Aorta (tissue), 5 donors: Measurements from ENCODE around the gene NAPA. TPM values are rescaled to one million over a fixed set of nuclear protein-coding genes. Genes with fewer than 3 reads are reported as not detected.

Source experiments
- ATAC-seq: fragments of 200-7000 bp; cut with Tn5 transposase; one replicate; pipeline ENCODE4 v1.9.1; 2022; ENCODE audit warnings: moderate library complexity; ENCODE audit not compliant: low FRiP score
- DNase-seq, 2 donors: peaks; one replicate each; pipeline ENCODE4 v3.0.0-alpha.2; 2020
- H3K27ac ChIP-seq, 2 donors: one replicate each; pipeline ENCODE4 v1.5.1; 2013; ENCODE audit warnings: low read length in 2 of 2, mild to moderate bottlenecking in 2 of 2, moderate library complexity in 2 of 2, control low read depth in 1 of 2, inconsistent platforms in 1 of 2, low read depth in 1 of 2
- H3K27me3 ChIP-seq, 2 donors: one replicate each; pipeline ENCODE4 v1.6.1; 2013; ENCODE audit warnings: control low read depth in 1 of 2, low read length in 1 of 2, mild to moderate bottlenecking in 1 of 2, moderate library complexity in 1 of 2; ENCODE audit not compliant: insufficient read depth in 2 of 2, control insufficient read depth in 1 of 2
- H3K36me3 ChIP-seq, 2 donors: one replicate each; pipeline ENCODE4 v1.6.1; 2013; ENCODE audit warnings: control low read depth in 1 of 2, low read length in 1 of 2, mild to moderate bottlenecking in 1 of 2; ENCODE audit not compliant: insufficient read depth in 2 of 2, control insufficient read depth in 1 of 2
- H3K4me1 ChIP-seq, 2 donors: one replicate each; pipeline ENCODE4 v1.6.1; 2013; ENCODE audit warnings: low read length in 2 of 2, control low read depth in 1 of 2, mild to moderate bottlenecking in 1 of 2, moderate library complexity in 1 of 2; ENCODE audit not compliant: insufficient read depth in 2 of 2, control insufficient read depth in 1 of 2
- H3K4me3 ChIP-seq, 2 donors: one replicate each; pipeline ENCODE4 v1.5.1; 2013; ENCODE audit warnings: low read length in 2 of 2, control low read depth in 1 of 2, mild to moderate bottlenecking in 1 of 2
- H3K9me3 ChIP-seq: one replicate; pipeline ENCODE4 v1.6.1; 2013; ENCODE audit warnings: mild to moderate bottlenecking, low read length; ENCODE audit not compliant: control insufficient read depth
- WGBS, 2 donors: extraction: QIAGEN DNeasy Blood & Tissue Kit; methylation state at CpG; one replicate each; pipeline ENCODE4 v1.1.7; 2013; 5-methylcytosine and 5-hydroxymethylcytosine counted together
- intact Hi-C, 2 donors: fragments of 100-400 bp; cut with DNase I; formaldehyde crosslinking; loops; one replicate each; pipeline versions ENCODE4 v1.14.2 to v1.15.0; 2022
- polyA plus RNA-seq, 2 donors: library from polyadenylated mRNA; stranded (reverse); fragments of 200-250 nt; gene quantifications; one replicate each; pipeline ENCODE4 v1.2.3, GENCODE V29; 2013
- total RNA-seq, 2 donors: library from RNA; stranded (reverse); fragmentation: NEBNext Ultra II Directional; extraction: Animal tissue kit (Norgen Biotek cat#: 25700); gene quantifications; one replicate each; pipeline ENCODE4 v1.2.1, GENCODE V29; 2021
- donor health status: healthy with polysubstance abuse.
- donor health status: Bipolar disorder and iron deficiency.
- donor health status: DM: no; HTN: no; CAD: no.
- donor health status: DM: no; HTN: no; CAD: no.
- donor health status: DM: yes; HTN: yes; CAD: no.

NAPA gene
- total and polyA plus RNA-seq, 4 donors = 61.7 to 94.0 (median 71.7) TPM

- intact Hi-C loops = no loop called here
- ATAC-seq (no peak), DNase-seq (no peak)
- WGBS, 2 donors = 16 to 31% methylated on average over 9 of the region's 9 CpGs
- H3K36me3 ChIP-seq = no peaks in the 10 kb centered on the region
- no peak overlapping the region for H3K4me3 ChIP-seq
- H3K4me1 ChIP-seq = no peaks in the 10 kb centered on the region
- H3K27me3 ChIP-seq = peaks cover 0 to 4% of the 10 kb centered on the region in 2 donors
- H3K9me3 ChIP-seq = peaks cover 3% of the 10 kb centered on the region
- H3K27ac ChIP-seq = no peak overlapping the region
Observed at GRCh38 chr19:47448360-47448727, 66.5 kb downstream of the NAPA start.

DNA sequence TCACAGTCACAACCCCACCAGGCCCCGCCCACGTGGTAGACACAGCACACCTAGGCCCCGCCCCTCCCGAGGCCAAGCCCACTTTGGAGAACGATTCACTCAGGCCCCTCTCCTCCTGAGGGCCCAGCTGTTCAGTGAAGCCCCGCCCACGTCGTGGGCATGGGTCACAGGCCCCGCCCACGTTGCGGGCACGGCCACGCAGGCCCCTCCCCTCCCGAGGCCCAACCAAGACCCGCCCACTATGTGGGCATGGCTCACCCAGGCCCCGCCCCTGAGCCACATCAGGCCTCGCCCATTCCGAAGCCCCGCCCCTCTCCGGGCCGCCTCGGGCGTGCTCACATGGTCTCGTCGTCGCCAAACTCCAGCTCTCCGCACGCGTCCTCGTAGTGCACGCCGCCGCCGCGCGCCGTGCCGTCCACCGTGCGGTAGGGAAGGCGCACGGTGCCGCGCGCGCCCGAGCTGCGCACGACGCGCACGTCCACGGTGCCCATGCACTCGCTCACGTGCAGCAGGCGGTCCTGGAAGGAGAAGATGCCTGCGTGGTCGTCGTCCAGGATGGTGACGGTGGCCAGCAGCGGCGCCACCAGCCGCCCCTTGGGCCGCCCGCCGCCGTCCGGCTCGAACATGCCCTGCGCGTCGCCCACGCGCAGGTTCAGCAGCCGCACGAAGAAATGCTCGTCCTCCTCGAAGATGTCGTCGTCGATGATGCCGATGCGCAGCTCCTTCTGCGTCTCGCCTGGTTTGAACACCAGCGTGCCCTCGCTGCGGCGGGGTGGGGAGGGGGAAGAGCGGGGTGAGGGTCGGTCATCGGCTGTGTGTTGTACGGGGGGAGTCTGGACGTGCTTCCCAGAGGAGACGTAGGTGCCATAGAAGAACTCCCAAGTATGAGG is 67.1 kb downstream of the NAPA start:
- peak; percentile 23 for ATAC-seq
- no peaks in the 10 kb centered on the region for H3K36me3 ChIP-seq
- no peak overlapping the region for H3K4me3 ChIP-seq
- H3K27ac ChIP-seq = no peak overlapping the region
- H3K27me3 ChIP-seq = peaks cover 0 to 4% of the 10 kb centered on the region in 2 donors
- no peaks in the 10 kb centered on the region for H3K4me1 ChIP-seq
- intact Hi-C loops = no loop called here
- DNase-seq = no peak
- peaks cover 3% of the 10 kb centered on the region for H3K9me3 ChIP-seq
- WGBS, 2 donors = 3% methylated on average over 93 to 95 of the region's 95 CpGs

DNA sequence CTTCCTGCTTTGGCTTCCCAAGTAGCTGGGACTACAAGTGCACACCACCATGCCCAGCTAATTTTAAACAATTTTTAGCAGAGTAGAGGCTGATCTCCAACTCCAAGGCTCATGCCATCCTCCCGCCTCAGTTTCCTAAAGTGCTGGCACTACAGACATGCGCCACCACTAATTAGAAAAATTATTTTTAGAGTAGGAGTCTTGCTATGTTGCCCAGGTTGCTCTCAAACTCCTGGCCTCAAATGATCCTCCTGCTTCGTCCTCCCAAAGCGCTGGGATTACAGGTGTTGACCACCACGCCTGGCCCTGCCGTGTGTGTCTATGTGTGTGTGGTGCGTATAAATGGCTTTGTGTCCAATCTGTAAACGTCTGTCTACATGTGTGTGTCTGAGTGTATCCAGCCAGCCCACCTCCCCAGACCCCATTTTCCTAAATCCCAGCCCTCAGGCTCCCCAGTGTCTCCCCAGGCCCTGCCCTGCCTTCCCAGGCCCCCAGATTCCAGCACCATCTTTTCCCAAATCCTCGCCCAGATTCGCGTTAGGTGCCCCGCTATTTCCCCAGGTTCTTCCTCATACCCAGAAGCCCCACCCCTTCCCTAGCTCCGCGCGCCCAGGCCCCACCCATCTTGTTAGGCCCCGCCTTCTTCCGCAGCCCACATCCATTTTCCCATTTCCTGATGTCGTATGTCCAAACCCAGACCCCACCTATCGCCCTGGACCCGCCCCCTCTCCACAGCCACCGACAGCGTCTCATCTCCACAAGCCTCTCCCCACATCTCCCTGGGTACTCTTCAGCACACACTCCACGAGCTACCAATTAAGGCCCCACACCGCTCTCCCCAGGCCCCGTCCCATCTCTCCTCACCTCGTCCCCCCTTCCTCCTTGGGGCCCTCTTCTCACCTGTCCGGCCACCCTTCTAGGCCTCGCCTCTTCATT is 68.1 kb downstream of the NAPA start:
- Histone ChIP-seq H3K36me3 (no peaks in the 10 kb centered on the region), H3K4me1 (no peaks in the 10 kb centered on the region), H3K4me3 (no peak overlapping the region), H3K9me3 (peaks cover 3% of the 10 kb centered on the region), H3K27me3 (peaks cover 0 to 4% of the 10 kb centered on the region in 2 donors), H3K27ac (no peak overlapping the region)
- DNase-seq = no peak
- WGBS, 2 donors = 11 to 19% methylated on average over 28 of the region's 28 CpGs
- intact Hi-C loops = no loop called here
- ATAC-seq = peak; percentile 15

- Histone ChIP-seq H3K4me1 (no peaks in the 10 kb centered on the region), H3K27me3 (peaks cover 0 to 2% of the 10 kb centered on the region in 2 donors), H3K36me3 (no peaks in the 10 kb centered on the region), H3K27ac (no peak overlapping the region), H3K9me3 (peaks cover 3% of the 10 kb centered on the region), H3K4me3 (no peak overlapping the region)
- 5% methylated on average over 13 to 22 of the region's 22 CpGs for WGBS, 2 donors
- intact Hi-C loops = no loop called here
- no peak for ATAC-seq
- peak; percentile 65 to 86 for DNase-seq
Observed at GRCh38 chr19:47445937-47446402, 68.9 kb downstream of the NAPA start.

DNA sequence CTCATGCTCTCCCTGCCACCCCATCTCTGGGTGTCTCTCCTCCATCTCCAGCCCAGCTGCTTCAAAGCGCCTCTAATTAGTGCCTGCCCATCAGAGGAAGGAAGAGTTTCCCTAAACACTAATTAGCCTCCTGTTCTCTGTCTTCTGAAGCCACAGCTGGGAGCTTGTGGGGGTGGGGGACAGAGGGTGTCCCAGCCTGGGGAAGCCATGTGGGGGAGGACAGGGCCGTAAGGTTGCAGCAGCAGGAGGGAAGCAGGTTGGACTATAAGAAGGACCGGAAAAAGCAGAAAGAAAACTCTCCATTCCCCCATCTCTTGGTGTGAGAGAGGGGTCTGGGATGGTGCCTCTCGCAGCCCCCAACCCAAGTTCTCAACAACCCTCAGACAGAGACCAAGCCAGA is 69.3 kb downstream of the NAPA start:
- Histone ChIP-seq H3K4me1 (no peaks in the 10 kb centered on the region), H3K9me3 (peaks cover 3% of the 10 kb centered on the region), H3K36me3 (no peaks in the 10 kb centered on the region), H3K4me3 (no peak overlapping the region), H3K27ac (no peak overlapping the region), H3K27me3 (peaks cover 0 to 2% of the 10 kb centered on the region in 2 donors)
- ATAC-seq = no peak
- WGBS, 2 donors = 52 to 56% methylated on average over 4 of the region's 4 CpGs
- intact Hi-C loops = no loop called here
- no peak for DNase-seq

DNA sequence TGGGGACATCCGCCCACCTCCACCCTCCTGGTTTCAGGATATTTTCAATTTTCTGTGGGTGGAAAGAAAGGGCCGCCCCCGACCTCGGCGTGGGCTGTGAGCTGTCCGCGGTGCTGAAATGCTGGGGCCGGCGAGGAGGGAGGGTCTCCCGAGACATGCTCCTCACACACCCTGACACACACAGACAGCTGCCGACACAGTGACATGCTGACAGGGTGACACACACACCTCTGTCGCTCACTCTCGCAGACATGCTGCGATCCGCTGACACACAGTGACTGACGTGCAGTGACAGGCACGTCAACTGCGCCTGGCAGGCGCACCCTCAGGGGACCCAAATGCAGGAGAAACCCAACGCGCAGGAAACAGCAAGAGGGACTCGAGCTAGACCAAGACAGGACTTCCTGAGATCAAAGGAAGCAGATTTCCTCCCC is 70.5 kb downstream of the NAPA start:
- Histone ChIP-seq H3K4me1 (no peaks in the 10 kb centered on the region), H3K36me3 (no peaks in the 10 kb centered on the region), H3K9me3 (peaks cover 3% of the 10 kb centered on the region), H3K27ac (no peak overlapping the region), H3K4me3 (no peak overlapping the region), H3K27me3 (peaks cover 0 to 2% of the 10 kb centered on the region in 2 donors)
- ATAC-seq (no peak), DNase-seq (no peak)
- 25 to 26% methylated on average over 22 of the region's 22 CpGs for WGBS, 2 donors
- intact Hi-C loops = no loop called here

DNA sequence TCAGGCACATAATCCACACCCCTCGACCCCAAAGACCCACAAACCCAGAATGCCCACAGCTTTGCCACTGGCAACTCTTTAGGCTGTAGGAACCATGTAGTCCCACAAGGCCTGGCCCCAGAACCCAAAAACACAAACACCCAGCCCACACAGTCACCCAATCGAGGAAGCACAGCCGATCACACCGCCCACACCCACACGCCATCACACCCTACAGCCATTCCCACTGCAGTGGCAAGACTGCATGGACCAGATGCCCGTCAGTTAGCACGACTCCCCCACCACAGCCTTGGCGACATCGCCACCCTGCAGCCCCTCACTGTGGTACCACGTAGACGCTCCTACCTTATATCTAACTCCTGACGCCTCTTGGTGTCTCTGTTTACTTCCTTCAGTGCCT is 71.5 kb downstream of the NAPA start:
- H3K27ac ChIP-seq = no peak overlapping the region
- intact Hi-C loops = no loop called here
- 65 to 67% methylated on average over 12 of the region's 12 CpGs for WGBS, 2 donors
- H3K4me3 ChIP-seq = no peak overlapping the region
- H3K36me3 ChIP-seq = no peaks in the 10 kb centered on the region
- no peak for ATAC-seq
- H3K27me3 ChIP-seq = peaks cover 0 to 2% of the 10 kb centered on the region in 2 donors
- peaks cover 3% of the 10 kb centered on the region for H3K9me3 ChIP-seq
- no peak for DNase-seq
- no peaks in the 10 kb centered on the region for H3K4me1 ChIP-seq

DNA sequence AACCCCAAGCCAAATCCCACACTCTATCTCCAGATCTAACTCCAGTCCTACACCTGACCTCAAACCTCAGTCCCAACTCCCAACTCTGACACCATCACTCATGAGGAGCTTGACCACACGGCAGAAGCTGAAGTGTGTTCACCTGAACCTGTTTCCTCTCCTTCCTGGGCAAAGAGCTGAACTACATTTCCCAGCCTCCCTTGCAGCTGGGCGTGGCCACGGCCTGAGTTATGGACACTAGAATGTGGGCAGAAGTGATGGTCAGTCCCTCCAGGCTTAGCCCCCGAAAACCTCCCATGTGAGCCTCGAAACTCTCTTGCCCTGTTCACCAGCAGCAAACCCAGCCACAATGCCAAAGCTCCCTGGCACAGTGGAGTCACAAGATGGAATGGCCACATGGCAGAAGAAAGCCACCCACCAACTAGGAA is 76.1 kb downstream of the NAPA start:
- Histone ChIP-seq H3K36me3 (no peaks in the 10 kb centered on the region), H3K27me3 (peaks cover 0 to 2% of the 10 kb centered on the region in 2 donors), H3K9me3 (no peaks in the 10 kb centered on the region), H3K4me1 (no peaks in the 10 kb centered on the region), H3K27ac (no peak overlapping the region), H3K4me3 (no peak overlapping the region)
- 32 to 41% methylated on average over 5 of the region's 5 CpGs for WGBS, 2 donors
- intact Hi-C loops = loop anchor here in 1 of 2 donors (5.0 kb wide), 1 partner anchor 43 kb away; the partner anchor contains the start of gene KPTN
- peak in 1 of 2 donors; percentile 24 for DNase-seq
- no peak for ATAC-seq
